GM21619 (cell line): ENCODE measurements around the gene HAGHL.
"Not testable (repeated sequence)": the region's sequence is repeated elsewhere in the genome, so short reads cannot be mapped to it uniquely, and the experiment has no call there.

Experiments used
- ATAC-seq: cut with Tn5 transposase; IDR thresholded peaks from one replicate; pipeline ENCODE4 v1.9.1; 2021; ENCODE audit not compliant: unreplicated experiment

Gene HAGHL

DNA sequence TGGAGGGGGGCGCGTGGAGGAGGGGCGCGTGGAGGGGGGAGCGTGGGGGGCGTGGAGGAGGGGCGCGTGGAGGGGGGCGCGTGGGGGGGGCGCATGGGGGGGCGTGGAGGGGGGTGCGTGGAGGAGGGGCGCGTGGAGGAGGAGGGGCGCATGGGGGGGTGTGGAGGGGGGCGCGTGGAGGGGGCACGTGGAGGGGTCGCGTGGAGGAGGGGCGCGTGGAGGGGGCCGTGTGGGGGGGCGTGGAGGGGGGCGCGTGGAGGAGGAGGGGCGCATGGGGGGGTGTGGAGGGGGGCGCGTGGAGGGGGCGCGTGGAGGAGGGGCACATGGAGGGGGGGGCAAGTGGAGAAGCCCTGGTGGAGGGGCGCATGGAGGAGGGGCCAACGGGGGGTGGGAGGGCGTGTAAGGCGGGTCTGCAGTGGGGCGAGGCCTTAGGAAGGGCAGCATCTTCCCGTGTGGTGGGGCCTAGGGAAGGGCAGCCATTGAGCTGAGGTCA, 40.9 kb downstream of the HAGHL start:
- no peak for ATAC-seq

DNA sequence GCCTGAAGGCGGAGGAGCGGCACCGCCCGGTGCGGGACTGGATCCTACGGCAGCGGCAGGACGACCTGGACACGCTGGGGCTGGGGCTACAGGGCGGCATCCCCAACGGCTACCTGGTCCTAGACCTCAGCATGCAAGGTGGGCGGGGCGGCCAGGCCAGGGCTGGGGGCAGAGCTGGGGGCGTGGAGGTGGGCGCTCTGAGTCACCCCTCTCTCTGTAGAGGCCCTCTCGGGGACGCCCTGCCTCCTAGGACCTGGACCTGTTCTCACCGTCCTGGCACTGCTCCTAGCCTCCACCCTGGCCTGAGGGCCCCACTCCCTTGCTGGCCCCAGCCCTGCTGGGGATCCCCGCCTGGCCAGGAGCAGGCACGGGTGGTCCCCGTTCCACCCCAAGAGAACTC, 41.5 kb downstream of the HAGHL start:
- no peak for ATAC-seq

DNA sequence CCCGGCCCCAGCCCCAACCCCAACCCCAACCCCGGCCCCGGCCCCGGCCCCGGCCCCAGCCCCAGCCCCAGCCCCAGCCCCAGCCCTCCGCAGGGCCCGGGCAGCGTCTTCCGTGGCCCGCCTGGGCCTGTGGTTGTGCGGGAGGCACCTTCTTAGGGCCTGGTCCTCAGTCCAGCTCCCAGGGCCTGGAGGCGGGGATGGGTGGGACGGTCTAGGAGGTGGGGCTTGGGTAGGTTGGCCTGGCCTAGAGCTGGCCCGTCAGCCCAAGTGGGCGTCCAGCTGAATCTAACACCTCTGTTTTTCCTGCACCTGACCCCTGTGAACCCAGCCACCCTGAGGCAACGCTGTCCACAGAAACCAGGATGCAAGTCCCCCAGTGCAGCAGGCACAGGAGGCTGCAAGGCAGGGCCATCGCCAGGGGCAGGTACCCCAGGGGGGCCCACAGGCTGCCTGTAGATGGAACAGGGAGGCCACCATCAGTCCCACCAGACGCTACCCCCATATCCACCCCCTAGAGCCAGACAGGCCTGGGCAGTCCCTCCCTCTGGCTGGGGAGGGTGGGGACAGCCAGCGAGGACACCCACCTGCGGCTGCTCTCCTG, 42.4 kb downstream of the HAGHL start:
- no peak for ATAC-seq

DNA sequence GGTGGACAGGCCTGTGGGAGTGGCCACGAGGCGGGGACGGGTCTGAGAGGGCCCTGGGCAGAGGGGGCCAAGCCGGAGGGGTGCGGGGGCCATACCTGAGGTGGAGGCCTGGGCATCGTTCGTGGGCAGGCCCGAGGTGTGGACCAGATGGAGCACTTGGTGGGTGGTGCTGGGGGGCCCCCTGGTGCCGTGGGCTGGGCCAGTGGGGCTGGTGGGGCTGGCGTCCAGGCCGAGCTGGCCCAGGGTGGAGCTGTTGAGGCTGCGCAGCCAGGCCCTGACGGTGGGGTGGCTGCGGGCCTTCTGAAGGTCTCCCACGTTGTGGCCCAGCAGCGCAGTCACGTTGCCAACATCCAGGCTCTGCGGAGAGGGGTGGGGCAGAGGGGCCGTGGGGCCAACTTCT, 43.0 kb downstream of the HAGHL start:
- ATAC-seq = no peak

DNA sequence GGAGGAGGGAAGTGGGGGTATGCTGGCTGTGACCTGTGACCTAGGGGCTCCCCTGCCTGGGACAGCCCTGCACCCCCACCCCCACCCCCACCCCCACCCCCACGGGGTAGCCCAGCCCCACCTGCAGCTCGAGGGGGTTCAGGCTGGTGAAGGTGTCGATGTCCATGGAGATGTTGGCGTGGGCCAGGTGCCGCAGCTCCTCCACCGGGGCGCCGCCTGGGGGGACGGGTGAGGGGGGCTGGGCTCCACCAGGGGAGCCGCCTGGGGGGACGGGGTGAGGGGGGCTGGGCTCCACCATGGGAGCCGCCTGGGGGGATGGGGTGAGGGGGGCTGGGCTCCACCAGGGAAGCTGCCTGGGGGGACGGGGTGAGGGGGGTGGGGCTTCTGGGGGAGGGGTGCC, 43.5 kb downstream of the HAGHL start:
- ATAC-seq = no peak

DNA sequence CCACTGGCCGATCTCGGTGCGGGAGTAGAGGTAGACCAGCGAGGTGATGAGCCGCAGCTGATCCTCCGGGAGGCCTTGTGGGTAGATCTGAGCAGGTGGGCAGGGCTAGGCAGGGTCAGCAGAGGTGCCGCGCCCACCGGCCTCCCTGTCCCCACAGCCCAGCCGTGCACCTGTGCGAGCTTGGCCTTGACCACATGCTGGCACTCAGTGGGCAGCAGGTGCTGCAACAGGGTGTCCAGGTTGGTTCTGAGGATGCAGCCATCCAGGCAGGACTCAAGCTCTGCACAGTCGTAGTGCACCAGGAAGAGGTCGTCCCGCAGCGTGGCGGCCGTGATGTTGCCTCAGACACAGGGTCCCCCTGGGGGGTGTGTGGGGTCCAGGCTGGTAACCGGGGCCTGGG, 46.1 kb downstream of the HAGHL start:
- no peak for ATAC-seq

DNA sequence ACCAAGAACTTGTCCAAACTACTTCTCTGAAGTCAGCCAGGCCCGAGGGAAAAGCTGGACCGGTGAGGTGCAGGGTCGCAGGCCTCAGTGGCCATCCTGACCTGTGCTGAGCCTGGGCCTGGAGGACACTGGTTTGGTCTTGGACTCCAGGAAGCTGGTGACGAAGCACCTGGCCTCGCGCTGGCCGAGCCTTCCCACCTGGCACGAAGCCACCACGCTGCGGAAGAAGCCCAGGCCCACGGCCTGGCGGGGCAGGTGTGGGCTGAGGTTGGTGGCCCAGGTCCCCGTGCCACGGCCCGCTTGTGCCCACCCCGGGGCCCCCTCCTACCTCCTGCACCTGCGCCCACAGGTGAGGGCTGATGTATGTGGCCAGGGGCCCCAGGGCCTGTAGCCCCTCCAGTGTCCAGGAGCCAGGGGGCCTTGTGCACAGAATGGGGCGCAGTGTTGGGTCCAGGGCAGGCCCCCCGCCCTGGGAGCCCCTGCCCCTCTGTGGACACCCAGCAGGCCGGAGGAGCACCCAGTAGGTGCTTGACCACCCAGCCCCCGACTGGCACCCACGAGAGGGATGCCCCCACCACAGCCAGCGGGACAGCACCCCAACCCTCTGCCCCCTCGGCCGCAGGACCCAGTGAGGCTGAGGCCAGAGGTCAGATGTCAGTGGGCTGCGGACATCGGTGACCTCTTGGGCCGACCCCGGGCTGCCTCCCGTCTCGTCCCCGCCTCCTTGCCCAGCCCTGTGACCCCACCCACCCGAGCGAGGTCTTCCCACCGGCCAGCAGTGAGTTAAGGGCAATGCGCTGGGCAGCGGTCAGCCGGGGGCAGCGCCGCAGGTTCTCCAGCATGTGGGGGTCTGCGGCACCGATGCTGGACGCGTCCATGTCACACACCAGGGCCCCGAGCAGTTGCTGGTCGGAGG, 47.4 kb downstream of the HAGHL start:
- ATAC-seq = no peak

DNA sequence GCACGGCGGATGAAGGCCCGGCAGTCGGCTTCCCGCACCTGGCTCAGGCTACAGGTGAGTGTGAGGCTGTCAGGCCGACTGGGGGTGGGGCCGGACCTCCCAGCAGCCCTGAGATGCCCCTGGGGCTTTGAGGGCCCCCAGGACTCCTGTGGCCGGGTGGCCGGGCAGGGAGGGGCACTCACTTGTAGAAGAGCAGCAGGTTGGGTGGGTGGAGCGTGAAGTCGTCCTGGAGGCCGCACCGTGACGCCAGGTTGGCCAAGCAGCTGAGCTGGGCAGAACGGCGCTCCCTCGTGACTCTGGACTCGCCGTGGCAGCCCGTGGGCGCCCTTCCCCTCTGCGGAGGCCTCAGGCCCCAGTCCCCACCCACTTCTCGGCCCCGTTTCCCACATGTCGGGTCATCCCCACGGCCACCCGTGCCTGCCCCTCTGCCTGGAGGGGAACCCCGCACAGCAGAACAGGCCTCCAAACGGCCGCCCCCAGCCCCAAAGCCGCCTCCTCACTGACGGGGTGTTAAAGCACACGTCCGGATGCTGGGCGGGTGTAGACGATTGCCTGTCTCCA, 48.4 kb downstream of the HAGHL start:
- ATAC-seq = no peak

DNA sequence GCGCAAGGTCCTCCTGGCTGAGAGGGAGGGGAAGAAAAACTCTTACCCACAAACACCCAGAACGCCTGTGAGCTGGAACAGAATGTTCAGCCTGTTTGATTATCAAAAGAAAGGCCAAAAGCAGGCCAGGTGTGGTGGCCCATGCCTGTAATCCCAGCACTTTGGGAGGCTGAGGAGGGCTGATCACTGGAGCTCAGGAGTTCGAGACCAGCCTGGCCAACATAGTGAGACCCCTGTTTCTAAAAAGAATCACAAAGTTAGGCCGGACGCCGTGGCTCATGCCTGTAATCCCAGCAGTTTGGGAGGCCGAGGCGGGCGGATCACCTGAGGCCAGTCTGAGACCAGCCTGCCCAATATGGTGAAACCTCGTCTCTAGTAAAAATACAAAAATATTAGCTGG, 49.4 kb downstream of the HAGHL start:
- ATAC-seq = not testable (repeated sequence)

DNA sequence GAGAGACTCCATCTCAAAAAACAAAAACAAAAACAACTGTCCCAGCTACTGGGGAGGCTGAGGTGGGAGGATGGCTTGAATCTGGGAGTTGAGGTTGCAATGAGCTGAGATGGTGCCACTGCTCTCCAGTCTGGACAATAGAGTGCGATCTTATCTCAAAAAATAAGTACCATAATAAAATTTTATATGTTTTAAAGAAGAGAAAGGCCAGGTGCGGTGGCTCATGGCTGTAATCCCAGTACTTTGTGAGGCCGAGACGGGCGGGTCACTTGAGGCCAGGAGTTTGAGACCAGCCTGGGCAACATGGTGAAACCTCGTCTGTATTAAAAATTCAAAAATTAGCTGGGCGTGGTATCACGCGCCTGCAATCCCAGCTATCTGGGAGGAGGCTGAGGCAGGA, 49.9 kb downstream of the HAGHL start:
- no peak for ATAC-seq

DNA sequence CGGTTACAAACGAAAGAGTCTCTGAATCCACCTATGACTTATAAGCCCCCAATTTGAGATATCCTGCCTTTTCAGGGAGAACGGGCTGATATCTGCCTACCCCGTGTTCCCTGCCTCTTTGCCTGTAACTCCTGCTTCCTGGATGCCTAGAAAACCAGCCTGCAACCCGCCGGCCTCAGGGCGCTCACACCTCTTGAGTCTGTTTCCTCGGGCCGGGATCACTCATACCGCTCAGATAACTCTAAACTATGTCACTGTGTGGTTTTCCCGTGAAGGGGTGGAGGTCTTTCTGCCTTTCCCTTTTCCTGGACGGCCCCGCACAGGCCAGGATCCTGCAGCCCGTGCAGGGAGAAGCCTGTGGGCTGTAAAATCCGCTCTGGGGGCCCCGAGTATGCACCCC, 50.9 kb downstream of the HAGHL start:
- no peak for ATAC-seq

DNA sequence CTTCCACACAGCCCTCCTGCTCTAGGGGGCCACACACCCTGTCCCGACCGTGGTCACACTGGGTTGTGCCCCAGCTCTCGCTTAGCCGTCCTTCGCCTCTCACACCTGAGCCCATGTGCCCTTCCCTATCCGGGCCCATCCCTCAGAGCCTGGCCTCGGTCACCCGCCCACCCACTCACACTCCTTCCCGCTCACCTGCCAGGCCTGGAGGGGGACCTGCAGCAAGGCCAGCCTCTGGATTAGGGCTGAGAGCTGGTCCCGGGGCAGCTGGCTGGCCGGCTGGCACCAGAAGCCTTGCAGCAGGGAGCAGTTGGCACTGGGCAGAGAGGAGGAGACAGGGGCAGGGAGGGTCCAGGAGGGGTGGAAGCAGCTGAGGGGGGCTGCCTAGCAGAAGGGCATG, 51.5 kb downstream of the HAGHL start:
- ATAC-seq = no peak

DNA sequence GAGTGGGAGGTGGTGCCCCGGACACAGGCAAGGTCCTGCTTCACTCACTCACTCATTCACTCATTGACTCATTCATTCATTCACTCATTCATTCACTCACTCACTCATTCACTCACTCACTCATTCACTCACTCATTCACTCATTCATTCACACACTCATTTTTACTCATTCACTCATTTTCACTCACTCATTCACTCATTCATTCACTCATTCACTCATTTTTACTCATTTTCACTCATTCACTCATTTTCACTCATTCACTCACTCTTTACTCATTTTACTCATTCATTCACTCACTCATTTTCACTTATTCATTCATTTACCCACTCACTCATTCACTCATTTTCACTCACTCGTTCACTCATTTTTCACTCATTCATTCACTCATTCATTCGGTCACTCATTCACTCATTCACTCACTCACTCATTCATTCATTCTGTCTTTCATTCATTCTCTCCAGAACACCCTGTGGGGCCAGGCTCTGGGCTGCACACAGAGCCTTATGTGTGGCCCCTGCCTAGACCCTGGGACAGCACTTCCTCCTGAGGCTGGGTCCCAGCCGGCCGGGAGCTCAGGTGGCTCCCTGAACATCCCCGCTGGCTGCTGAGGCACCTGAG, 52.1 kb downstream of the HAGHL start:
- ATAC-seq = no peak
